ENCODE results near the gene MRPL44. TPM values are rescaled to one million over a fixed set of nuclear protein-coding genes. Genes with fewer than 3 reads are reported as not detected.

Gene MRPL44
- total RNA-seq, result 10 to 100 TPM; 28.6 to 35.5 TPM
- long read RNA-seq, transcript MRPL44-201 (4 exons, 1,748 nt), result major isoform, 57 of 60 reads
- long read RNA-seq, partial matches to known transcripts, result 2 of 60 reads
- long read RNA-seq, other reads (novel, unspliced or antisense), result 1 of 60 reads

DNA sequence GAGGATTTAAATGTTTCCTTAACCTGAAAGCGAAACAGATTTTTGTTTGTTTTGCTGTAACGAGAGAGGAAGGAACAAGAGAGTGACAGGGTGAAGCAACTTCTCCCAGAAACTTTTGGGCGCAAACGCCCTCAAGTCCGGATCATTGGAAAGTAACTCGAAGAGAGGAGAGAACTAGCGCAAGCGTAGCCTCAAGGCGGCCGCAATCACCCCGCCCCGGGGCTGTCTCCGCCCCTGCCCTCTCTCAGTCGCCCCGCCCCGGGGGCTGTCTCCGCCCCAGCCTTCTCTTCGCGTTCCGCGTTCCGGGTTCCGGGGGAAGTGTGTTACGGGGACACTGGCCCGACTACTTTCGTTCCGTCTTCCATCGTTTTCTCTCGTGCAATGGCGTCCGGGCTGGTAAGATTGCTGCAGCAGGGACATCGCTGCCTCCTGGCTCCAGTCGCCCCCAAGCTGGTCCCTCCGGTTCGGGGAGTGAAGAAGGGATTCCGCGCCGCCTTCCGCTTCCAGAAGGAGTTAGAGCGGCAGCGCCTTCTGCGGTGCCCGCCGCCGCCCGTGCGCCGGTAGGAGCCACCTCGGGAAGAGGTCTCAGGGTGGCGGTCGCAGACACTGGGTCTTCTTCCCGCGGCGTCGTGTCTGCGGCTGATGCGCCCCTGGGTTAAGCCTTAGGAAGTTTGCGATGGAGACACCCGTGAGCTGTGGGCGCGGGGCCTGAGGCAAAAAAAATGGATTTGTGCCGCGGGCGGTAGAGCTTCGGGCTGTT lies at the start of gene MRPL44:
TSS of gene MRPL44 (plus strand) at position 372 of the 760 bp plus-strand sequence. CDS start at position 382, 10 bp downstream.
- peak; percentile 98 for ATAC-seq
- intact Hi-C loops (cut with DNase I, micrococcal nuclease), result no loop called here
- peak; percentile 95 to 99 for DNase-seq

DNA sequence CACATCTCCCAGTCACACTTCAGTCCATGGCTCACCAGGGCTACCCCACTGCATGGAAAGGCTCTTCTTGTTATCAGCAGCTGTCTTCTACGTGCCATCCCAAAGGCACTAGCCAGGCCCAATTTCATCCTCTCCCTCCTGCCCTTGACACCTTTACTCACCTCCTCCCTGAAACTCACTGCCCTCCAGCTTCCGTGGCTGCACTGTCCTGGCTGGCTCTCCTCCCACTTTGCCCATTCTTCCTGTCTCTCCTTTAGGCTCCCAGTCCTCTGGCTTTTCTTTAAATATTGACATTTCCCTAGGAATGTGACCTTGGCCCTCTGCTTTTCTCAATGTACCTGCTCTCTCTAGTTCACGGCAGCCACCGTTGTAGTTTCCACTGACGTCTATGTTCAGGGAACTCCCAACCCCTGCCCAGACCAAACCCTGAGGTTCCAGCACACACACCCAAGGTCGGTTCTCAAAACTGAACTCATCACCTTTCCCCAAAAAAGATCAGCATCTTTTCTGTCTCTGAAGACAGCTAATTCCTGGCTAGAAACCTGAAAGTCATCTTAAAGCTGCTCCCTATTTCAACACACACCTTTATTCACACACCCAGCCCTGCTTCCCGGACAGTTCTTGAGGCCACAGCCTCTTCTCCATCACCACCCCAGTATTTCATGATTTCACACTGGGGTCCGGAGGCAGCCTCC lies 48.8 kb upstream of the MRPL44 start:
- no peak for DNase-seq
- peak; percentile 74 for ATAC-seq
- intact Hi-C loops (cut with DNase I, micrococcal nuclease), result no loop called here

DNA sequence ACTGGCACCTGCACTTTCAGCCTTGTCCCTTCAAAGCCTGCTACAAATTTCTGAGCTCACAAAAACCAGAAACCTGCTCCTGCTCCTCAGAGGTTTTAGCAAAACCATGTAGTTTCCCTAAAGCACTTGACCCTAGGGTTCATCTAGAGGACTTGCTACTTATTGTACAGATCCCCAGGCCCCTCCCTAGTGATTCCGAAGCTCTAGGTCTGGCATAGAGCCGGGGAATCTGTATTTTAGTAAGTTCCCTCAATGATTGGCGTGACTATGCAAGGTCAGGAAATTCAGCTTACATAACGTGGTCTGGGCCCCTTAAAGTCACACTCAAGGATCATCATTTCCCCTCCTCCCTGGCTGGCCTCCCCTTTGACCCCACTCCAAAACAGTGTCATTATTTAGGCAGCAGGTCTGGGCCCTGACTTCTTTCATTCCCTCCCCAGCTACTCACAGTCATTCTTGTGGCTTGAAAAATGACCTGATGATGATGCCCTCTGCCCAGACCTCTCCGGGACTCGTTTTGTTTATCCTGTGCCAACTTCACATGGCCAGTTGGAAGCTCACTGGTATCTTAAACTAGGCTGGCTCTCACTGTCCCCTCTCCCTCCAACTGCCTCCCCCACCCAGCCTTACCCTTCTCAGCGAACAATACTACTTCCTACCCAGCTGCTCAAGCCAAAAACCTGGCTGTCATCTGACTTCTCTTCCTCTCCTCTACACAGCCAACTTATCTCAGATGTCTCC lies 48.1 kb upstream of the MRPL44 start:
- no peak for DNase-seq
- ATAC-seq, result peak; percentile 29
- intact Hi-C loops (cut with DNase I, micrococcal nuclease), result no loop called here

GRCh38 chr2:223914324-223914723 lies 42.9 kb upstream of the MRPL44 start:
- ATAC-seq, result peak; percentile 53
- DNase-seq, result no peak
- intact Hi-C loops (cut with DNase I, micrococcal nuclease), result no loop called here

GRCh38 chr2:223915071-223915470 lies 42.2 kb upstream of the MRPL44 start:
- no peak for ATAC-seq
- no peak for DNase-seq
- intact Hi-C loops (cut with DNase I, micrococcal nuclease), result no loop called here

- intact Hi-C loops (cut with DNase I, micrococcal nuclease), result no loop called here
- DNase-seq (no peak), ATAC-seq (no peak)
These were observed 40.9 kb upstream of the MRPL44 start for GRCh38 chr2:223916181-223916920.

- ATAC-seq (no peak), DNase-seq (no peak)
- intact Hi-C loops (cut with DNase I, micrococcal nuclease), result no loop called here
These were observed 38.6 kb upstream of the MRPL44 start for GRCh38 chr2:223918671-223919134.

DNA sequence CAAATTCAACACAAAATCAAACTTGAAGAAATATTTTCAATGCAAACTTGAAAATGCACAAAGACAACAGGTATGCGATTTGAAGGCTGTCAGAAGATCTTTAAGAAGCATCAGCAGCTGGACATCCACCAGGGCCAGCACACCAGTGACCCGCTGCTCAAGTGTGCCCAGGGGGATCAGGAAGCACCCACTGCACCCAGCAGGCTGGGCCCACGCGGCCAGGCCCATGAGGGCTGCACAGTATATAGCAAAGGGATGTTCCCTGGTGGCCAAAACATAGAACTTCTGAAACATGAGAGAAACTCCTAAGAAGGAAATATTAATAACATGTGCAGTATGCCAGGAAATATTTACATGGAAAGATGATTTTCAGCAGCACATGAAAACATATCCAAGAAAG lies 37.2 kb upstream of the MRPL44 start:
- ATAC-seq (no peak), DNase-seq (no peak)
- intact Hi-C loops (cut with DNase I, micrococcal nuclease), result no loop called here

DNA sequence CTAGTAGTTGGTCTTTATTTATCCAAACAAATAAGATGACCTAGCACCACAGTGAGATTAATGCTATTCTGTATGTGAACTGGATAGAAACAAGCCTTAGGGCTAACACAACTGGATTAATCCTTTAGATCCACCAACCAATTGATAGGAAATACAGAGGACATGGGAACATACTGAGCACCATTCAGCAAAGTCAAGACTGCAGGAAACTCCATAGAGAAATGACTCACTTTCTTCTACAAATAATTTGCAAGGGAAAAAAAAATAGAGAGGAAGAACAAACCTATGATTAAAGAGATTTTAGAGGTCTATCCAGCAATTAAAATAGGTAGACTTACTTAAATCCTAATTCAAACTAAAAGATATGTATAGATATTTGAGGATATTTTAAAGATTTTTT lies 36.1 kb upstream of the MRPL44 start:
- intact Hi-C loops (cut with DNase I, micrococcal nuclease), result no loop called here
- ATAC-seq (no peak), DNase-seq (no peak)

- DNase-seq (no peak), ATAC-seq (no peak)
- intact Hi-C loops (cut with DNase I, micrococcal nuclease), result no loop called here
These were observed 35.0 kb upstream of the MRPL44 start for GRCh38 chr2:223922308-223922707.

DNA sequence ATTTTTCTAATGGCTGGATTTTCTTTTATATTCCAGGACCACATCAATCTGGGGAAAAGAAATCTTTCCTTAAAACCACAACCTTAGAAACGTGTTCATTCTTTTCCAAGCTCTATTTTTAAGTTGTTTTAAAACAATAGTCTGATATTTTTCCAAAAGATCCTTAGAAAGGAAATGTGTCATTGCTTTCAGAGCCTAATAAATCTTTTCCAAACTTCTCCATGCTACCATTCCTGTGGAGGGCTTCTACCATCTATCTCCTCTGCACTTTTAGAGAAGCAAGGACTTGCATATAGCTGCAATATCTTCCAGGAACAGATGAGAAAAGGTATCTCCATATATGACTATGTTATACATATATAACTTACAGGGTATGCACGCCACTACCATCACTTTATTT lies 33.3 kb upstream of the MRPL44 start:
- intact Hi-C loops (cut with DNase I, micrococcal nuclease), result no loop called here
- DNase-seq (no peak), ATAC-seq (no peak)

GRCh38 chr2:223925106-223925505 lies 32.2 kb upstream of the MRPL44 start:
- DNase-seq (no peak), ATAC-seq (no peak)
- intact Hi-C loops (cut with DNase I, micrococcal nuclease), result no loop called here

DNA sequence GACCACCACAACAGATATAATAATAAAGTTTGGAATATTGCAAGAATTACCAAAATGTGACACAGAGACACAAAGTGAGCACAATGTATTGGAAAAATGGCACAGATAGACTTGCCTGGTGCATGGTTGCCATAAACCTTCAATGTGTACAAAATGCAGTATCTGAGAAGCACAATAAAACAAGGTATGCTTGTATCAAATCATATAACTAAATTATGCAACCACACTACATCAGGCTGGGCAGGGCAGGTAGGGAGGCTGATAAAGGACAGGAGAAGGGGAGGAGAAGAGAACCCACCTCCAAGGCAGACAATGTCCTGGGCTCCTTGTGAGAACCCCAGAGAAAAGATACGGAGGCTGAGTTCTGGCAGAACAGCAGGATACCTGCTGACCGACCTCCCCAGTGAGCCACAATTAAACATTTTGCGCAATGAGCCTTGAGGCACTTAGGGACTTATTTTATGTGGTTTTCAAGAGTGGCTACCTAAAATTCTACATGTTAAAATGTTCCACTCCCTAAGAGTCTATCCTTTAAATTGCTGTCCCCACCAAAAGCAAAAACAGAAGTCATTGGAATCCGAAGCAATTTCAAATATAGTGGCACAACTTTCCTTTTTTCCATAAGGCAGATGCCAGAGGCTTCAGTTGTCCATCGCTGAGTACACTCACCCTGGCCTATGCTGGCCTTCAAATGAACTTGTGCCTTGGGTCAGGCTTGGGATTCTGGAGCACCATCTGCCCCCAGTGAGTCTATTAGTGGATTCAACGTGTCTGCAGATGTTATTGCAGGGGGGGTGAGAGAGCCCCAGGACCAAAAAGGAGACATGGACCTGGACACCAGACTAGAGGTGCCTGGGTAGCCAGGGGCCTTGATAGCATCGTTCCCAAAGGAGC lies 28.9 kb upstream of the MRPL44 start:
- peak; percentile 93 for ATAC-seq
- intact Hi-C loops (cut with DNase I, micrococcal nuclease), result no loop called here
- no peak for DNase-seq

DNA sequence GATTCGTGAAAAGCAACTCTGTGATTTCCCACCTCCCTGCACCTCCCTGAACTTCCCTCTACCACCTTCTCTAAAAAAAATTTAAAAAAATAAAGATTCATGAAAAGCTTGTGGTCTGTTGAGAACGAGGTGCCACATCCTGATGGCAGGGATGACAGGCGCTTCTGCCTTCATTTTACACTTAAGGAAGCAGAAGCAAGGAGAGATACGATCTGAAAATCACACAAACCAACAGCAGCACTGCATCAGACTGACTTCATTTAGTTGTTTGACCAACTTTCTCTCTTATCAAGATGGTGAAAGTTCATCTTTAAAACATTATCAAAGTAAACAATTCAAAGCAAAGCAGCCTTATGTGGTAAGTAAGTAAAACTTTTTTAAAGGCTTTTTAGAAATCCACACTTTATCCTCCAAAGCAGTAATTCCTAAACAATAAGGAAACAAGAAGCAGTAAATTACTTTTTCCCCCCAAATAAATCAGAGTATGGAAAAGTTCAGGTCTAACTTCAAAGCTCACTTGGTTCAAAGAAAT lies 27.6 kb upstream of the MRPL44 start:
- intact Hi-C loops (cut with DNase I, micrococcal nuclease), result no loop called here
- no peak for DNase-seq
- ATAC-seq, result peak; percentile 60

GRCh38 chr2:223930103-223930976 lies 26.9 kb upstream of the MRPL44 start:
- intact Hi-C loops (cut with DNase I, micrococcal nuclease), result no loop called here
- ATAC-seq (peak; percentile 30), DNase-seq (peak in 1 of 2 donors; percentile 51)

All from left colon (tissue), 2 donors.